K562 (cell line): ENCODE results near the gene TARBP2. TPM values are rescaled to one million over a fixed set of nuclear protein-coding genes. Genes with fewer than 3 reads are reported as not detected.

Experiments used
- ARHGAP35 ChIP-seq: fragments of 450-650 bp; IDR thresholded peaks from 2 replicates; pipeline ENCODE4 v1.6.1; 2018; ENCODE audit not compliant: partially characterized antibody
- BHLHE40 ChIP-seq: IDR thresholded peaks from 2 replicates; pipeline ENCODE4 v1.6.1; 2011; ENCODE audit warnings: low read length, improper control_type of control experiment
- DMBX1 ChIP-seq: fragments of 250-450 bp; sonication (Bioruptor Pico); IDR thresholded peaks from 2 replicates; pipeline ENCODE4 v1.8.0; 2022; ENCODE audit warnings: inconsistent platforms, mild to moderate bottlenecking, moderate library complexity, borderline replicate concordance
- DPF2 ChIP-seq: fragments of 450-650 bp; IDR thresholded peaks from 2 replicates; pipeline ENCODE4 v1.6.1; 2016
- GABPB2 ChIP-seq: fragments of 250-450 bp; sonication (Bioruptor Pico); conservative IDR thresholded peaks from 2 replicates; pipeline ENCODE4 v1.5.1; 2021; ENCODE audit warnings: mild to moderate bottlenecking
- GATA2 ChIP-seq: sonication (generic); formaldehyde crosslinking; IDR thresholded peaks from 2 replicates; pipeline ENCODE4 v1.4.0; 2020; ENCODE audit warnings: mild to moderate bottlenecking, missing genetic modification reagents
- HNRNPLL ChIP-seq: fragments of 200-400 bp; formaldehyde crosslinking; IDR thresholded peaks from 2 replicates; pipeline ENCODE4 v1.6.1; 2017; ENCODE audit warnings: low read length, low read depth, mild to moderate bottlenecking; ENCODE audit not compliant: poor library complexity, severe bottlenecking
- JUN ChIP-seq, 2 experiments: sonication (generic) in 1 of 2; formaldehyde crosslinking in 1 of 2; IDR thresholded peaks; 2 replicates each; pipeline versions ENCODE4 v1.6.1 to v1.8.0; 2012 to 2022; ENCODE audit warnings: borderline replicate concordance in 2 of 2, mild to moderate bottlenecking in 2 of 2, improper control_type of control experiment in 1 of 2, low read depth in 1 of 2, low read length in 1 of 2, missing genetic modification reagents in 1 of 2
- MECOM ChIP-seq: fragments of 250-450 bp; sonication (Bioruptor Pico); IDR thresholded peaks from 2 replicates; pipeline ENCODE4 v1.8.0; 2022; ENCODE audit warnings: inconsistent platforms
- MEIS2 ChIP-seq: fragments of 450-650 bp; IDR thresholded peaks from 2 replicates; pipeline ENCODE4 v1.6.1; 2014; ENCODE audit warnings: mild to moderate bottlenecking; ENCODE audit not compliant: partially characterized antibody
- POLR2G ChIP-seq: fragments of 200-400 bp; formaldehyde crosslinking; IDR thresholded peaks from 2 replicates; pipeline ENCODE4 v1.6.1; 2017; ENCODE audit warnings: low read depth, mild to moderate bottlenecking, antibody characterized with exemption, low read length, moderate library complexity
- RCOR1 ChIP-seq, 2 experiments: IDR thresholded peaks; 2 replicates each; pipeline ENCODE4 v1.6.1; 2012; ENCODE audit warnings: low read depth in 2 of 2, low read length in 2 of 2, borderline replicate concordance in 1 of 2, improper control_type of control experiment in 1 of 2
- TCF7L2 ChIP-seq: fragments of 150-350 bp; IDR thresholded peaks from 2 replicates; pipeline ENCODE4 v1.6.1; 2016; ENCODE audit warnings: low read depth, mild to moderate bottlenecking, low read length, moderate library complexity
- ZNF444 ChIP-seq: fragments of 250-450 bp; sonication (Bioruptor Pico); IDR thresholded peaks from 2 replicates; pipeline ENCODE4 v1.4.0; 2020; ENCODE audit warnings: mild to moderate bottlenecking, moderate library complexity
- polyA plus RNA-seq, 8 experiments: library from polyadenylated mRNA; depleted of rRNA in 4 of 8; stranded (reverse) in 5 of 8; unstranded in 3 of 8; fragments of >200 nt; fragmentation: Nextera tagmentation in 2 of 8; fragmentation: Illumina TruSeq in 1 of 8; extraction: Ambion mirVana in 2 of 8; extraction: Trizol in 1 of 8; gene quantifications; 2 replicates each; pipeline versions ENCODE4 v1.2.1 to v1.2.3, GENCODE V29; 2011 to 2014; ENCODE audit warnings: inconsistent platforms in 1 of 8, missing spikeins in 1 of 8
- total RNA-seq, 7 experiments: library from RNA; depleted of rRNA in 6 of 7; stranded (reverse); fragments of >200 nt in 6 of 7; fragmentation: Illumina TruSeq in 2 of 7; extraction: Trizol in 2 of 7; gene quantifications; 2 replicates each; pipeline versions ENCODE4 v1.2.1 to v1.2.3, GENCODE V29; 2011 to 2021; ENCODE audit warnings: low replicate concordance in 1 of 7
- TF ChIP-seq, protein P1 (sequence below), 2 experiments: IDR thresholded peaks; 2 replicates each; pipeline ENCODE4 v1.6.1; 2011; ENCODE audit warnings: borderline replicate concordance in 1 of 2, control low read depth in 1 of 2, low read depth in 1 of 2, low read length in 1 of 2, mild to moderate bottlenecking in 1 of 2, mixed read lengths in 1 of 2, moderate library complexity in 1 of 2; ENCODE audit not compliant: insufficient read depth in 1 of 2, insufficient read length in 1 of 2, poor library complexity in 1 of 2, severe bottlenecking in 1 of 2; ENCODE audit errors: extremely low read depth in 1 of 2
- TF ChIP-seq, protein P2 (sequence below), 2 experiments: fragments of 450-650 bp in 1 of 2; sonication (generic) in 1 of 2; formaldehyde crosslinking in 1 of 2; IDR thresholded peaks in 1 of 2; conservative IDR thresholded peaks in 1 of 2; 2 replicates each; pipeline versions ENCODE4 v1.6.1 to v1.8.1; 2016 to 2023; ENCODE audit warnings: mild to moderate bottlenecking in 2 of 2, moderate library complexity in 2 of 2, inconsistent platforms in 1 of 2, missing genetic modification reagents in 1 of 2
- TF ChIP-seq, protein P3 (sequence below): fragments of 450-650 bp; IDR thresholded peaks from 2 replicates; pipeline ENCODE4 v1.6.1; 2014; ENCODE audit warnings: low read depth, mild to moderate bottlenecking, moderate library complexity, borderline replicate concordance
- TF ChIP-seq, protein P4 (sequence below), 3 experiments: IDR thresholded peaks in 2 of 3; conservative IDR thresholded peaks in 1 of 3; 2 replicates each; pipeline ENCODE4 v1.5.1; 2011 to 2012; ENCODE audit warnings: low read length in 3 of 3, mild to moderate bottlenecking in 3 of 3, control low read depth in 2 of 3, improper control_type of control experiment in 1 of 3, inconsistent platforms in 1 of 3, low read depth in 1 of 3, mixed read lengths in 1 of 3, moderate library complexity in 1 of 3; ENCODE audit not compliant: insufficient read depth in 2 of 3
- TF ChIP-seq, protein P5 (sequence below): fragments of 450-650 bp; IDR thresholded peaks from 2 replicates; pipeline ENCODE4 v1.6.1; 2016

The TARBP2 gene
- total and polyA plus RNA-seq, 9 of the 15 experiments (the other 6 are each of a cell fraction or from before 2014, with no cell fraction given) = 5.6 to 69.0 (median 44.6) TPM

DNA sequence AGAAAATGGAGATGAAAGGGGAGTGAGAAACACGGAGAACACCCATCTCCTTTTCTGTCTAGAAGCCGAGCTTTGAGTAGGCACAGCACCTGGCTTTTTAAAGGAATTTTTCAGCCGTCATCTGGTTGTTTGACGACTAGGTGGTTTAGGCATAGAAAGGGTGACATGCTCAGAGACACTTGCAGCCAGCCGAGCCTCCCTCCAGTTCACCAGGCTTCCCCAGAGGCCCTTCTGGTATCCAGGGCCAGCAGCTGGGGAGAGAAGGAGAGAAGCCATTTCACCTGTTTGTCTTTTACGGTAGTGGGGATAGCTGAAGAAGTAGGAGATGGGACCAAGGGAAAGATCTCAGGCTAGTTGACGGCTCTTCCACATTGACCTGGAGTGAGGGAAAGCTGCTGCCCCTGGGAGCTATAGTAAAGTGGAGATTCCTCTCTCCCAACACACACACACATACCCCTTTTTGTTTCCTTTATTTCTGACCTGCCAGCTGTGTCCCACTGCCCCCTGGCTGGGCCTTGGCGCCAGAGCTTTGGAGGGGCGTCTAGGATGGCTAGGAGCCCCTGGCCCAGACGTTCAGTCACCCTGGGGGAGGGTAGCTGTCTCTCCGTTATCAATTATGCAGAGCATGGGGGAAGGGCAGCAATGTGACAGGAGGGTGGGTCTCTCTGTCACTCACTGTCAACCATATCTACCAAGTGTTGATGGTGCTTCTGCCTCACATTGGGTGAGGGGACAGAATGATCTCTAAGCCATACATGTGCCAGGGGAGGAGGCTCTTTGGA lies 7.3 kb upstream of the TARBP2 start (continued):
- TF ChIP-seq, protein P1, sequence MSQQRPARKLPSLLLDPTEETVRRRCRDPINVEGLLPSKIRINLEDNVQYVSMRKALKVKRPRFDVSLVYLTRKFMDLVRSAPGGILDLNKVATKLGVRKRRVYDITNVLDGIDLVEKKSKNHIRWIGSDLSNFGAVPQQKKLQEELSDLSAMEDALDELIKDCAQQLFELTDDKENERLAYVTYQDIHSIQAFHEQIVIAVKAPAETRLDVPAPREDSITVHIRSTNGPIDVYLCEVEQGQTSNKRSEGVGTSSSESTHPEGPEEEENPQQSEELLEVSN (IDR thresholded peaks at IDR 0.05; ENCODE audit: borderline replicate concordance in 1 of 2, extremely low read depth in 1 of 2, insufficient read depth in 1 of 2, insufficient read length in 1 of 2, low read depth in 1 of 2, low read length in 1 of 2, poor library complexity in 1 of 2, severe bottlenecking in 1 of 2) = no peak
- TF ChIP-seq GATA2 (CRISPR knock-in tag) = no peak
- no peak for TF ChIP-seq GABPB2 (CRISPR knock-in tag)
- TF ChIP-seq TCF7L2 = no peak
- no peak for TF ChIP-seq HNRNPLL
- TF ChIP-seq, protein P2, sequence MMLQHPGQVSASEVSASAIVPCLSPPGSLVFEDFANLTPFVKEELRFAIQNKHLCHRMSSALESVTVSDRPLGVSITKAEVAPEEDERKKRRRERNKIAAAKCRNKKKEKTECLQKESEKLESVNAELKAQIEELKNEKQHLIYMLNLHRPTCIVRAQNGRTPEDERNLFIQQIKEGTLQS (IDR thresholded peaks at IDR 0.05) = no peak
- TF ChIP-seq, protein P2 (CRISPR knock-in tag; conservative IDR thresholded peaks at IDR 0.05) = no peak
- TF ChIP-seq, protein P3, sequence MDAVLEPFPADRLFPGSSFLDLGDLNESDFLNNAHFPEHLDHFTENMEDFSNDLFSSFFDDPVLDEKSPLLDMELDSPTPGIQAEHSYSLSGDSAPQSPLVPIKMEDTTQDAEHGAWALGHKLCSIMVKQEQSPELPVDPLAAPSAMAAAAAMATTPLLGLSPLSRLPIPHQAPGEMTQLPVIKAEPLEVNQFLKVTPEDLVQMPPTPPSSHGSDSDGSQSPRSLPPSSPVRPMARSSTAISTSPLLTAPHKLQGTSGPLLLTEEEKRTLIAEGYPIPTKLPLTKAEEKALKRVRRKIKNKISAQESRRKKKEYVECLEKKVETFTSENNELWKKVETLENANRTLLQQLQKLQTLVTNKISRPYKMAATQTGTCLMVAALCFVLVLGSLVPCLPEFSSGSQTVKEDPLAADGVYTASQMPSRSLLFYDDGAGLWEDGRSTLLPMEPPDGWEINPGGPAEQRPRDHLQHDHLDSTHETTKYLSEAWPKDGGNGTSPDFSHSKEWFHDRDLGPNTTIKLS = no peak
- TF ChIP-seq ARHGAP35 = no peak
- TF ChIP-seq, protein P4, sequence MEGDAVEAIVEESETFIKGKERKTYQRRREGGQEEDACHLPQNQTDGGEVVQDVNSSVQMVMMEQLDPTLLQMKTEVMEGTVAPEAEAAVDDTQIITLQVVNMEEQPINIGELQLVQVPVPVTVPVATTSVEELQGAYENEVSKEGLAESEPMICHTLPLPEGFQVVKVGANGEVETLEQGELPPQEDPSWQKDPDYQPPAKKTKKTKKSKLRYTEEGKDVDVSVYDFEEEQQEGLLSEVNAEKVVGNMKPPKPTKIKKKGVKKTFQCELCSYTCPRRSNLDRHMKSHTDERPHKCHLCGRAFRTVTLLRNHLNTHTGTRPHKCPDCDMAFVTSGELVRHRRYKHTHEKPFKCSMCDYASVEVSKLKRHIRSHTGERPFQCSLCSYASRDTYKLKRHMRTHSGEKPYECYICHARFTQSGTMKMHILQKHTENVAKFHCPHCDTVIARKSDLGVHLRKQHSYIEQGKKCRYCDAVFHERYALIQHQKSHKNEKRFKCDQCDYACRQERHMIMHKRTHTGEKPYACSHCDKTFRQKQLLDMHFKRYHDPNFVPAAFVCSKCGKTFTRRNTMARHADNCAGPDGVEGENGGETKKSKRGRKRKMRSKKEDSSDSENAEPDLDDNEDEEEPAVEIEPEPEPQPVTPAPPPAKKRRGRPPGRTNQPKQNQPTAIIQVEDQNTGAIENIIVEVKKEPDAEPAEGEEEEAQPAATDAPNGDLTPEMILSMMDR (IDR thresholded peaks at IDR 0.05 in 2 of 3, conservative IDR thresholded peaks at IDR 0.05 in 1 of 3; ENCODE audit: insufficient read depth in 2 of 3, low read depth in 1 of 3, low read length in 3 of 3) = 0 out of 6 replicates have a peak, but pooled peaks of 2 of the 3 experiments have one; percentile 11 to 14
- no peak for TF ChIP-seq POLR2G
- no peak for TF ChIP-seq DMBX1 (CRISPR knock-in tag)
- TF ChIP-seq DPF2 = peak; percentile 59; the same call in 1 of the 2 replicates
- no peak for TF ChIP-seq BHLHE40
- no peak for TF ChIP-seq JUN (IDR thresholded peaks at IDR 0.05; ENCODE audit: borderline replicate concordance, low read depth, low read length)
- no peak for TF ChIP-seq JUN (CRISPR knock-in tag; IDR thresholded peaks at IDR 0.05; ENCODE audit: borderline replicate concordance)
- TF ChIP-seq MEIS2 = peak; percentile 94
- TF ChIP-seq, protein P5, sequence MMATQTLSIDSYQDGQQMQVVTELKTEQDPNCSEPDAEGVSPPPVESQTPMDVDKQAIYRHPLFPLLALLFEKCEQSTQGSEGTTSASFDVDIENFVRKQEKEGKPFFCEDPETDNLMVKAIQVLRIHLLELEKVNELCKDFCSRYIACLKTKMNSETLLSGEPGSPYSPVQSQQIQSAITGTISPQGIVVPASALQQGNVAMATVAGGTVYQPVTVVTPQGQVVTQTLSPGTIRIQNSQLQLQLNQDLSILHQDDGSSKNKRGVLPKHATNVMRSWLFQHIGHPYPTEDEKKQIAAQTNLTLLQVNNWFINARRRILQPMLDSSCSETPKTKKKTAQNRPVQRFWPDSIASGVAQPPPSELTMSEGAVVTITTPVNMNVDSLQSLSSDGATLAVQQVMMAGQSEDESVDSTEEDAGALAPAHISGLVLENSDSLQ = peak; percentile 95
- TF ChIP-seq MECOM (CRISPR knock-in tag) = peak; percentile 51; the same call in 1 of the 2 replicates
- TF ChIP-seq RCOR1 (IDR thresholded peaks at IDR 0.05; ENCODE audit: borderline replicate concordance in 1 of 2, low read depth in 2 of 2, low read length in 2 of 2) = no peak
- no peak for TF ChIP-seq ZNF444 (CRISPR knock-in tag)
